Liver (tissue), 3 donors: ENCODE measurements around the gene SELENOM.

Source experiments
- JUND ChIP-seq, 2 donors: IDR thresholded peaks; 2 replicates each; pipeline ENCODE4 v1.6.1; 2016; ENCODE audit warnings: antibody characterized with exemption in 2 of 2
- SP1 ChIP-seq: IDR thresholded peaks from 2 replicates; pipeline ENCODE4 v1.6.1; 2018; ENCODE audit warnings: antibody characterized with exemption, mild to moderate bottlenecking
- TAF1 ChIP-seq: conservative IDR thresholded peaks from 2 replicates; pipeline ENCODE4 v1.6.1; 2016; ENCODE audit warnings: antibody characterized with exemption, mild to moderate bottlenecking
- YY1 ChIP-seq: IDR thresholded peaks from 2 replicates; pipeline ENCODE4 v1.6.1; 2016; ENCODE audit warnings: antibody characterized with exemption, mild to moderate bottlenecking
- TF ChIP-seq, protein P1 (sequence below): fragments of 150-350 bp; IDR thresholded peaks from 2 replicates; pipeline ENCODE4 v1.5.1; 2017; ENCODE audit warnings: improper control_type of control experiment, low read depth, low read length; ENCODE audit not compliant: missing input control
- TF ChIP-seq, protein P2 (sequence below): IDR thresholded peaks from 2 replicates; pipeline ENCODE4 v1.6.1; 2016; ENCODE audit warnings: antibody characterized with exemption, mild to moderate bottlenecking
- donor health status: healthy.
- donor health status: healthy.

DNA sequence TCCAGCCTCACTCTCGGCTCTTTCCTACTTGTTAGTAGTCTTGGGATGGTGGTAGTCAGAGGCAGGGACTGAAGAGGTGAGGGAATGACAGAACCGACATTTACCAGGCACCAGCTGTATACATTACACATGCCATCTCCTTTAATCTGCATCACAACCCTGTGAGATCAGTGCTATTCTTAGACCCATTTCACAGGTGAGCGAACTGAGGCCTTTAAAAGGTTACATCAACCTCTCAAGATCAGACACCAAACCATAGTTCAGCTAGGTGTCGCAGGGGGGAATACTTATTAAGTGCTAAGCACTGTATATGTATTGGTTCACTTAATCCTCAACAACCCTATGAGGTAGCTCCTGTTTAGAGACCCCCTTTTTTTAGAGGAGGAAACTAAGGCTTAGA lies 27.3 kb upstream of the SELENOM start:
- TF ChIP-seq, protein P1, sequence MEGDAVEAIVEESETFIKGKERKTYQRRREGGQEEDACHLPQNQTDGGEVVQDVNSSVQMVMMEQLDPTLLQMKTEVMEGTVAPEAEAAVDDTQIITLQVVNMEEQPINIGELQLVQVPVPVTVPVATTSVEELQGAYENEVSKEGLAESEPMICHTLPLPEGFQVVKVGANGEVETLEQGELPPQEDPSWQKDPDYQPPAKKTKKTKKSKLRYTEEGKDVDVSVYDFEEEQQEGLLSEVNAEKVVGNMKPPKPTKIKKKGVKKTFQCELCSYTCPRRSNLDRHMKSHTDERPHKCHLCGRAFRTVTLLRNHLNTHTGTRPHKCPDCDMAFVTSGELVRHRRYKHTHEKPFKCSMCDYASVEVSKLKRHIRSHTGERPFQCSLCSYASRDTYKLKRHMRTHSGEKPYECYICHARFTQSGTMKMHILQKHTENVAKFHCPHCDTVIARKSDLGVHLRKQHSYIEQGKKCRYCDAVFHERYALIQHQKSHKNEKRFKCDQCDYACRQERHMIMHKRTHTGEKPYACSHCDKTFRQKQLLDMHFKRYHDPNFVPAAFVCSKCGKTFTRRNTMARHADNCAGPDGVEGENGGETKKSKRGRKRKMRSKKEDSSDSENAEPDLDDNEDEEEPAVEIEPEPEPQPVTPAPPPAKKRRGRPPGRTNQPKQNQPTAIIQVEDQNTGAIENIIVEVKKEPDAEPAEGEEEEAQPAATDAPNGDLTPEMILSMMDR: no peak
- no peak for TF ChIP-seq JUND (IDR thresholded peaks at IDR 0.05)
- TF ChIP-seq YY1: no peak
- no peak for TF ChIP-seq SP1
- TF ChIP-seq TAF1: no peak
- TF ChIP-seq, protein P2, sequence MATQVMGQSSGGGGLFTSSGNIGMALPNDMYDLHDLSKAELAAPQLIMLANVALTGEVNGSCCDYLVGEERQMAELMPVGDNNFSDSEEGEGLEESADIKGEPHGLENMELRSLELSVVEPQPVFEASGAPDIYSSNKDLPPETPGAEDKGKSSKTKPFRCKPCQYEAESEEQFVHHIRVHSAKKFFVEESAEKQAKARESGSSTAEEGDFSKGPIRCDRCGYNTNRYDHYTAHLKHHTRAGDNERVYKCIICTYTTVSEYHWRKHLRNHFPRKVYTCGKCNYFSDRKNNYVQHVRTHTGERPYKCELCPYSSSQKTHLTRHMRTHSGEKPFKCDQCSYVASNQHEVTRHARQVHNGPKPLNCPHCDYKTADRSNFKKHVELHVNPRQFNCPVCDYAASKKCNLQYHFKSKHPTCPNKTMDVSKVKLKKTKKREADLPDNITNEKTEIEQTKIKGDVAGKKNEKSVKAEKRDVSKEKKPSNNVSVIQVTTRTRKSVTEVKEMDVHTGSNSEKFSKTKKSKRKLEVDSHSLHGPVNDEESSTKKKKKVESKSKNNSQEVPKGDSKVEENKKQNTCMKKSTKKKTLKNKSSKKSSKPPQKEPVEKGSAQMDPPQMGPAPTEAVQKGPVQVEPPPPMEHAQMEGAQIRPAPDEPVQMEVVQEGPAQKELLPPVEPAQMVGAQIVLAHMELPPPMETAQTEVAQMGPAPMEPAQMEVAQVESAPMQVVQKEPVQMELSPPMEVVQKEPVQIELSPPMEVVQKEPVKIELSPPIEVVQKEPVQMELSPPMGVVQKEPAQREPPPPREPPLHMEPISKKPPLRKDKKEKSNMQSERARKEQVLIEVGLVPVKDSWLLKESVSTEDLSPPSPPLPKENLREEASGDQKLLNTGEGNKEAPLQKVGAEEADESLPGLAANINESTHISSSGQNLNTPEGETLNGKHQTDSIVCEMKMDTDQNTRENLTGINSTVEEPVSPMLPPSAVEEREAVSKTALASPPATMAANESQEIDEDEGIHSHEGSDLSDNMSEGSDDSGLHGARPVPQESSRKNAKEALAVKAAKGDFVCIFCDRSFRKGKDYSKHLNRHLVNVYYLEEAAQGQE: no peak
